ENCODE data around the gene TMEM139. TPM values are rescaled to one million over a fixed set of nuclear protein-coding genes. Genes with fewer than 3 reads are reported as not detected.

The TMEM139 gene
- total RNA-seq, 1 experiment from 2014 or later = 0.85 TPM

DNA sequence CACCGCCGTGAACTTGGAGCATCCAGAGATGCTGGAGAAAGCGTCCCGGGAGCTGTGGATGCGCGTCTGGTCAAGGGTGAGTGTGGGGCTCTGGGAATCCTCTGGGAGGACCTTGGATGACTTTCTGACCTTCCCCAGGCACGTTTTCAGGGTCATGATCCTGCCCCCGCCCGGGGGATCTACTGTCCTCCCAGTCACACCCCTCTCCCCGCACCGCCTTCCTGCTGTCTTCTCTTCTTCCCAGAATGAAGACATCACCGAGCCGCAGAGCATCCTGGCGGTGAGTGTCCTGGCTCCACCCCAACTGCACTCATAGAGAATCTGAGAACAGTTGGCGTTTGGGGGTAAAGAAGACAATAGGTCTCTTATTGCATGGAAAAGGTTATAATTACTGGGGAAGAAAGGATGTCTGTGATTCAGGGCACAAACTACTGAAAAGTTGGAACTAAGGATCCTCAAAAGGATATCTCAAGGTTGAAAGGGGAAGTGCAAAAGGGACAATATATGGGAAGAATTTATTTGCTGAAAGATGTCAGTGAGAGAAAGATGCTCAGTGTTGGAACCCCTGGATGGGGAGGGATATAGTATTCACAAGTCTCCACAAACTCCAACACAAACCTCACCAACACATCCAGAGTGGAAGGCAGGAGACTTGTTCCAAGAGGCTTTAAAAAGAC, 19.6 kb upstream of the TMEM139 start:
- WGBS (ENCODE audit: extremely low coverage, insufficient read length, low lambda C conversion rate) = no CpG with 5 or more reads among the region's 15 CpGs
- Histone ChIP-seq H3T11ph (ENCODE audit: low read length) (no peak overlapping the region), H3K4me1 (ENCODE audit: insufficient read depth, low read length) (no peaks in the 10 kb centered on the region; the same call in 1 of the 2 replicates), H3K9me3 (ENCODE audit: control insufficient read depth, low read depth, low read length) (no peaks in the 10 kb centered on the region), H2BK15ac (ENCODE audit: low read depth, low read length) (no peak overlapping the region), H2BK20ac (ENCODE audit: low read depth, low read length, poor library complexity, severe bottlenecking) (no peak overlapping the region), H3K79me1 (ENCODE audit: insufficient read depth, low read depth, low read length, poor library complexity, severe bottlenecking) (no peaks in the 10 kb centered on the region), H3K23me2 (ENCODE audit: insufficient read length, low read depth, low read length, poor library complexity, severe bottlenecking) (peaks cover 10% of the 10 kb centered on the region), H3K23ac (ENCODE audit: insufficient read length, low read depth, low read length) (no peak overlapping the region), H2BK5ac (ENCODE audit: insufficient read length, low read length) (no peak overlapping the region), H3K4ac (ENCODE audit: low read depth, low read length) (no peak overlapping the region), H2BK12ac (ENCODE audit: insufficient read length, low read depth, low read length) (no peak overlapping the region), H3K18ac (ENCODE audit: insufficient read length, low read depth, low read length) (no peak overlapping the region), H2AK5ac (ENCODE audit: insufficient read length, low read length) (no peak overlapping the region), H2AFZ (ENCODE audit: low read length) (no peak overlapping the region), H4K5ac (ENCODE audit: insufficient read length, low read depth, low read length) (no peak overlapping the region), H2BK120ac (ENCODE audit: low read depth, low read length, poor library complexity, severe bottlenecking) (no peak overlapping the region), H3K9ac (ENCODE audit: extremely low read depth, insufficient read length, low read length) (no peak overlapping the region), H4K91ac (ENCODE audit: insufficient read length, low read depth, low read length) (no peak overlapping the region), H3K79me2 (ENCODE audit: insufficient read depth, low read length) (no peaks in the 10 kb centered on the region), H3K27ac (ENCODE audit: insufficient read length, low read depth, low read length) (no peak overlapping the region), H3K56ac (ENCODE audit: insufficient read length, low read depth, low read length) (no peak overlapping the region), H4K8ac (replicated peaks; ENCODE audit: insufficient read length, low read depth, low read length) (no peak overlapping the region), H3K4me2 (ENCODE audit: insufficient read depth, insufficient read length, low read length) (no peak overlapping the region), H3K14ac (ENCODE audit: insufficient read depth, low read length) (no peak overlapping the region), H3K27me3 (ENCODE audit: insufficient read depth, low read length) (no peaks in the 10 kb centered on the region), H4K20me1 (ENCODE audit: control insufficient read depth, insufficient read depth, insufficient read length) (no peaks in the 10 kb centered on the region)
- peaks cover 0 to 10% (median 10%) of the 10 kb centered on the region in 3 experiments; a peak in 5 of 7 replicates for H3K36me3 Mint-ChIP-seq (ENCODE audit: insufficient read depth in 1 of 3, low read depth in 3 of 3)
- H3K27me3 Mint-ChIP-seq (ENCODE audit: low read depth) = peaks cover 13% of the 10 kb centered on the region
- H3K9me3 Mint-ChIP-seq = peaks cover 0 to 2% of the 10 kb centered on the region in 2 experiments; a peak in 1 of 5 replicates
- TF ChIP-seq, protein P1, sequence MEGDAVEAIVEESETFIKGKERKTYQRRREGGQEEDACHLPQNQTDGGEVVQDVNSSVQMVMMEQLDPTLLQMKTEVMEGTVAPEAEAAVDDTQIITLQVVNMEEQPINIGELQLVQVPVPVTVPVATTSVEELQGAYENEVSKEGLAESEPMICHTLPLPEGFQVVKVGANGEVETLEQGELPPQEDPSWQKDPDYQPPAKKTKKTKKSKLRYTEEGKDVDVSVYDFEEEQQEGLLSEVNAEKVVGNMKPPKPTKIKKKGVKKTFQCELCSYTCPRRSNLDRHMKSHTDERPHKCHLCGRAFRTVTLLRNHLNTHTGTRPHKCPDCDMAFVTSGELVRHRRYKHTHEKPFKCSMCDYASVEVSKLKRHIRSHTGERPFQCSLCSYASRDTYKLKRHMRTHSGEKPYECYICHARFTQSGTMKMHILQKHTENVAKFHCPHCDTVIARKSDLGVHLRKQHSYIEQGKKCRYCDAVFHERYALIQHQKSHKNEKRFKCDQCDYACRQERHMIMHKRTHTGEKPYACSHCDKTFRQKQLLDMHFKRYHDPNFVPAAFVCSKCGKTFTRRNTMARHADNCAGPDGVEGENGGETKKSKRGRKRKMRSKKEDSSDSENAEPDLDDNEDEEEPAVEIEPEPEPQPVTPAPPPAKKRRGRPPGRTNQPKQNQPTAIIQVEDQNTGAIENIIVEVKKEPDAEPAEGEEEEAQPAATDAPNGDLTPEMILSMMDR (conservative IDR thresholded peaks at IDR 0.05) = no peak
- no peak overlapping the region for H3K4me3 Mint-ChIP-seq
- DNase-seq = no peak
- H3K27ac Mint-ChIP-seq = no peak overlapping the region
- peaks cover 10 to 13% of the 10 kb centered on the region in 2 experiments for H3K4me1 Mint-ChIP-seq
